ENCODE results near the gene DOP1A.
A peak's percentile ranks its signal among the peaks of the same experiment; 100 is the strongest.

The DOP1A gene

DNA sequence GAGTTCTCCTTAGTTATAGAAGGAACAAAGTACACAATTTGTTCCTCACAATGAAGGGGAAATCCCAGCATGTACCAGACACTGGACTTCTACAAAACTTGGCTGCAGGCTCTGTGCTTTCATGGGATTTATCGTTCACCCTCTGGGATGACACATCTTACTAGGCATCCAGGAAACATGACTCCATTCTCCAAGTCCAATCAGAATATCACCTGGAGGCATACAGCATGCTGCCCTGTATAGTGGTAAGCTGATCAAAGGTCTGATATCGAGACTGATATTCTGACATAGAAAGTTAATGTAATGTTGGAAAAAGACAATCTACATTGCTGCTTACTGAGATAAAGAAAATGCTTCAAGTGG, 132.4 kb downstream of the DOP1A start:
- DNase-seq (ENCODE audit: low spot score), result peak; percentile 43

DNA sequence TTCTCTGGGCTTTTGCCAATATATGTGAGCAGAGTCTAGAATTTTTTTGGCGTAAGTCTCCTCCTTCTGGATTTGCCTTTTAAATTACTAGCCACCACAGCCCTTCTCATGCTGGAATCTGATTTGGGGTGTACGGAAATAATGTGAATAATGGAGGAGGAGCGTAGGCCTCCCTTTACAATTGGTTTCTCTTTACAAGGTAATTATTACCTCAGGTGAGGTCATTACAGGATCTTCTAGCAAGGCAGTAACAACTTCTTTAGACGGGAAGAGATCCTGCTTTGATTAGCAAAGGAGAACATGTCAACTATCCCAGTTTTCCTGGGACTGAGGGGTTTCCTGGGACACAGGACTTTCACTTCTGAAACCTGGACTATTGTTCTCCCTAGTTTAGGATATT, 134.6 kb downstream of the DOP1A start:
- DNase-seq (ENCODE audit: low spot score), result no peak

DNA sequence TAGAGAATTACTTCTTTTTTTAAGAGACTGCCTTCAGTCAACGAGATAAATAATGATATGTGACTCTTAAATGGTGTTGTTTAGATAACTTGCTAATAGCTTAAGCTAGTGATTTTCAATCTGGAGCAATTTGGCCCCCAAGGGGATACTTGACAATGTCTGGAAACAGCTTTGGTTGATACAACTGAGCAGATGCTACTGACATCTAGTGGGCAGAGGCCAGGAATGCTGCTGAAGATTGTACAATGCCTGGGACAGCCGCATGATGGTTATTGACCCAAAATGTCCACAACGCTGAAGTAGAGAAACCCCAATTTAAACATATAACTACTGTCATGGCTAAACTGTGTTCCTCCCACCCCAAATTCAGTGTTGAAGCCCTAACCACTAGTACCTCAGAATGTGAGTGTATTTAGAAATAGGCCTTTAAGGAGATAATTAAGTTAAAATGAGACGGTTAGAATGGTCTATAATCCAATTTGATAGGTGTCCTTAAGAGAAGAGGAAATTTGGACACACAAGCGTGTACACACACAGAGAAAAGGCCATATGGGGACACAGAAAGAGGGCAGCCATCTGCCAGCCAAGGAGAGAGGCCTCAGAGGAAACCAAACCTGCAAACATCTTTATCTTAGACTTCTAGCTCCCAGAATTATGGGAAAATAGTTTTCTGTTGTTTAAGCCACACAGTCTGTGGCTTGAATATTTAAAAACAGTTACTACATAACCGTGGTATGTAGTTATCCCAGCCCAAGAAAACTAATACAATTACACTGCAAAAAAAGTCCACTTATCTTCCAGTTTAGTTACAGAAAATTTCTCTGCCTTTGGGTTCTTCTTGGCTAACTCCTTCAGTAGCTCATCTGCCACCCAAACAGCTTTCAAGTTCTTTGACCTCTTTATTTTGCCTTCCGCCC, 147.9 kb downstream of the DOP1A start:
- DNase-seq (ENCODE audit: low spot score), result peak; percentile 64

DNA sequence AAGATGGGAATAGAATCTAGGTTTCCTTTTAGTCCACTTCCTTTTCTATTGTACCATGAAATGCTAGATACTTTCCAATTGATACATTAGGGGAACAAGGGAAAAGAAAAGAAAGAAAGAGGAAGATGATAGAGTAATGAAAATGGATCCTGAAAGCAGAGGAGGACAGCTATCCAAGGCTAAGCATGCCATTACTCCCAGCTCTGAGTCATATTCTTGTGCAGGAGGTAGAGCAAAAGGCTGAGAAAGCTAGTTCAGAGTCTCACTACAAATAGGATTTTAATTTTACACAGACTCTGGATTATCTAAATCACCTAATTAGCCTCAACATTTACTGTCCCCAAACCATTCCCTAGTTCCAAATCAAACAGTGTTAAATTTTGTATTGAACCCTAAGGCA, 149.3 kb downstream of the DOP1A start:
- DNase-seq (ENCODE audit: low spot score), result peak; percentile 15
